Neuronal stem cell (in vitro differentiated cells): ENCODE data around the gene ENKUR.

ENCODE experiments used
- DNase-seq: peaks from one replicate; pipeline ENCODE4 v3.0.0-alpha.2; 2013; ENCODE audit warnings: low spot score
- H2AFZ ChIP-seq: one replicate; pipeline ENCODE4 v1.6.1; 2013; ENCODE audit warnings: mild to moderate bottlenecking, low read length, inconsistent platforms
- H2AK5ac ChIP-seq: 2 replicates; pipeline ENCODE4 v1.6.1; 2013; ENCODE audit warnings: low read depth, mild to moderate bottlenecking, inconsistent platforms, low read length, moderate library complexity, mixed read lengths
- H2BK120ac ChIP-seq: 2 replicates; pipeline ENCODE4 v1.6.1; 2013; ENCODE audit warnings: low read depth, mild to moderate bottlenecking, inconsistent platforms, low read length, moderate library complexity, mixed read lengths
- H2BK12ac ChIP-seq: one replicate; pipeline ENCODE4 v1.6.1; 2013; ENCODE audit warnings: low read length, inconsistent platforms
- H2BK15ac ChIP-seq: 2 replicates; pipeline ENCODE4 v1.6.1; 2013; ENCODE audit warnings: mild to moderate bottlenecking, low read length, inconsistent platforms, mixed read lengths
- H2BK5ac ChIP-seq: one replicate; pipeline ENCODE4 v1.6.1; 2013; ENCODE audit warnings: inconsistent platforms, mild to moderate bottlenecking, low read length, moderate library complexity
- H3K14ac ChIP-seq: one replicate; pipeline ENCODE4 v1.6.1; 2013; ENCODE audit warnings: low read length, inconsistent platforms
- H3K18ac ChIP-seq: 2 replicates; pipeline ENCODE4 v1.6.1; 2013; ENCODE audit warnings: low read length, inconsistent platforms
- H3K23ac ChIP-seq: 2 replicates; pipeline ENCODE4 v1.6.1; 2013; ENCODE audit warnings: low read depth, mild to moderate bottlenecking, mixed read lengths, low read length, inconsistent platforms; ENCODE audit not compliant: poor library complexity
- H3K27ac ChIP-seq: replicated peaks from 3 replicates; pipeline ENCODE4 v1.5.1; 2013; ENCODE audit warnings: low read length, inconsistent platforms
- H3K27me3 ChIP-seq, 3 experiments: 2 replicates each; pipeline ENCODE4 v1.6.1; 2013; ENCODE audit warnings: low read length in 3 of 3, mild to moderate bottlenecking in 2 of 3, inconsistent platforms in 1 of 3, low read depth in 1 of 3, mixed read lengths in 1 of 3, moderate library complexity in 1 of 3; ENCODE audit not compliant: control insufficient read depth in 3 of 3, insufficient read depth in 3 of 3
- H3K36me3 ChIP-seq, 2 donors: replicated peaks in 1 of 2; 2 replicates each; pipeline ENCODE4 v1.6.1; 2013; ENCODE audit warnings: low read length in 2 of 2; ENCODE audit not compliant: control insufficient read depth in 2 of 2, insufficient read depth in 2 of 2
- H3K4ac ChIP-seq: 2 replicates; pipeline ENCODE4 v1.6.1; 2013; ENCODE audit warnings: inconsistent platforms, mild to moderate bottlenecking, low read length, moderate library complexity
- H3K4me1 ChIP-seq, 2 donors: 1 replicate in 1 of 2; 2 replicates in 1 of 2; pipeline ENCODE4 v1.6.1; 2013; ENCODE audit warnings: low read length in 2 of 2, low read depth in 1 of 2; ENCODE audit not compliant: control insufficient read depth in 2 of 2, insufficient read depth in 1 of 2
- H3K4me2 ChIP-seq: one replicate; pipeline ENCODE4 v1.6.1; 2013; ENCODE audit warnings: mild to moderate bottlenecking, low read length, inconsistent platforms; ENCODE audit not compliant: insufficient read depth, poor library complexity, severe bottlenecking
- H3K4me3 ChIP-seq, 2 donors: 2 replicates each; pipeline ENCODE4 v1.5.1; 2013; ENCODE audit warnings: low read length in 2 of 2, mild to moderate bottlenecking in 2 of 2, inconsistent platforms in 1 of 2, moderate library complexity in 1 of 2
- H3K79me1 ChIP-seq: one replicate; pipeline ENCODE4 v1.6.1; 2013; ENCODE audit warnings: low read depth, mild to moderate bottlenecking, inconsistent platforms, low read length, moderate library complexity
- H3K9ac ChIP-seq: one replicate; pipeline ENCODE4 v1.6.1; 2013; ENCODE audit warnings: mild to moderate bottlenecking, low read depth, low read length, inconsistent platforms; ENCODE audit not compliant: poor library complexity
- H3K9me3 ChIP-seq, 2 donors: replicated peaks in 1 of 2; 2 replicates each; pipeline versions ENCODE3 to v1.6.1; 2013; ENCODE audit warnings: low read length in 2 of 2, mild to moderate bottlenecking in 2 of 2, inconsistent platforms in 1 of 2, low read depth in 1 of 2, mixed read lengths in 1 of 2, moderate library complexity in 1 of 2; ENCODE audit not compliant: control insufficient read depth in 2 of 2, insufficient read depth in 1 of 2
- H4K8ac ChIP-seq: one replicate; pipeline ENCODE4 v1.6.1; 2013; ENCODE audit warnings: low read depth, mild to moderate bottlenecking, inconsistent platforms, low read length, moderate library complexity
- H4K91ac ChIP-seq: one replicate; pipeline ENCODE4 v1.6.1; 2013; ENCODE audit warnings: low read length, low read depth, mild to moderate bottlenecking, inconsistent platforms; ENCODE audit not compliant: poor library complexity
- WGBS, 2 donors: extraction: QIAGEN DNeasy Blood & Tissue Kit; methylation state at CpG; one replicate each; pipeline ENCODE4 v1.1.7; 2013; ENCODE audit warnings: missing lambda C conversion rate in 2 of 2, mixed read lengths in 1 of 2; ENCODE audit not compliant: insufficient read length in 2 of 2, insufficient replicate concordance in 1 of 2; ENCODE audit errors: extremely low coverage in 2 of 2; 5-methylcytosine and 5-hydroxymethylcytosine counted together

ENKUR gene

DNA sequence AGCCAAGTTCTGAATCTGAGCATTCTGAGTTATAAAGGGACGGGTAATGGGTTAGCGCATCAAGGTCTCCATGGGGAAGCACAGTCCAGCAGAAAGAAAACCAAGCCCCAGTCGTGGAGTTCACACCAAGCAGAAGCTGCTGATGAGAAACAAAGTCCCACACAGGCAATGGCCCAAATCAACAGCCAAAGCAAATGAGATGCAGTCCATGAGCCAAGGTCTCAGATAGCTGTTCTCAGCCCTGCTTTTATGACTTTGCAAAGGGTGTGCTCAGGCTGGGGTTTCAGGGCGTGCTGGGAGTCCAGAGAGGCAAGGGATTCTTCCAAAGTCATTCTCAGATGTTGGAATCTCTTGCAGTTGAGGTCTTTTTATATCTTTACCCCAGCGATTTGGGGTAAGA lies 32.5 kb upstream of the ENKUR start:
- no peak overlapping the region for H3K4me2 ChIP-seq
- H3K27ac ChIP-seq = no peak overlapping the region
- no peaks in the 10 kb centered on the region for H3K4me1 ChIP-seq
- no peak overlapping the region for H2BK120ac ChIP-seq
- no peaks in the 10 kb centered on the region for H3K36me3 ChIP-seq
- no peaks in the 10 kb centered on the region for H3K79me1 ChIP-seq
- no peak for DNase-seq
- no peak overlapping the region for H3K23ac ChIP-seq
- no peak overlapping the region for H4K91ac ChIP-seq
- H3K14ac ChIP-seq = no peak overlapping the region
- H3K27me3 ChIP-seq = no peaks in the 10 kb centered on the region
- peaks cover 0 to 12% of the 10 kb centered on the region in 2 donors for H3K9me3 ChIP-seq
- H3K4ac ChIP-seq = no peak overlapping the region
- no peak overlapping the region for H3K9ac ChIP-seq
- H3K18ac ChIP-seq = no peak overlapping the region
- H4K8ac ChIP-seq = no peak overlapping the region
- no peak overlapping the region for H2AFZ ChIP-seq
- no peak overlapping the region for H2BK15ac ChIP-seq
- H2AK5ac ChIP-seq = no peak overlapping the region
- no peak overlapping the region for H3K4me3 ChIP-seq
- H2BK12ac ChIP-seq = no peak overlapping the region
- WGBS, 2 donors = no CpG with 5 or more reads among the region's 5 CpGs
- no peak overlapping the region for H2BK5ac ChIP-seq

DNA sequence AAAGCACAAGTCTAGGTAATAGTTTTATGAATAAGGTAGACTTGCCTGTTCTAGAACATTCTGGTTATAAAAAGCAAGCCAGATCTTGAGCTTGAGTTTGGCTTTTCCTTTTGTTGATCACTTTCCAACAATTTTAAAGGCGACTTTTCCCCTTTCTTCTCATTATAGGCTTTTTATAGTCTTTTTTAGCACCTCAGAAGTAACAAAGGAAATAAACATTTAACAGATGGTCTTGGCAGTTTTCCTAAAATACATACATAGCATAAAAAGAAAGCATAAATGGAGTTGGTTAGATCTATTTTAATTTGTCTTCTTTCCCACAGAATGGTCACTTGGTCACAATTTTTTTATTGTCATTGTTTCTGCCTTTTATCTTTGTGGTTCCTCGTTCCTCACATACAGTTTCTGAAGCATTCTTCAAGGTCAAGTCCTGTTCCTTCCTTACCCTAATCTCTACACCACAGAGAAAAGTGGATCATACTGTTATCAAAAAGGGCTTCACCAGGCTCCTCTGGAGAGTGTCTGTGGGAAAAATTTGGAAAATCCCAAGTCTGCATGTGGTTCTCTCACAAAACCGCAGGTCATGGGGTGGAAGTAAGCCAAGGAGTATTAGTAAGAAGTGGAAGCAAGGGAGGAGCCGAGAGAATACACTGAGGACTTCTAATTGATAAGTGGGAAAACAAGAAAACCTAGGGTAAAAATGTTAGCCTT lies 31.8 kb upstream of the ENKUR start:
- H3K4me3 ChIP-seq = no peak overlapping the region

GRCh38 chr10:25047088-25047487 lies 31.1 kb upstream of the ENKUR start:
- no peak overlapping the region for H3K4me3 ChIP-seq
- H3K4ac ChIP-seq = no peak overlapping the region
- no CpG with 5 or more reads among the region's 2 CpGs for WGBS, 2 donors
- no peaks in the 10 kb centered on the region for H3K4me1 ChIP-seq
- no peak overlapping the region for H2BK120ac ChIP-seq
- peaks cover 0 to 12% of the 10 kb centered on the region in 2 donors for H3K9me3 ChIP-seq
- no peak overlapping the region for H4K8ac ChIP-seq
- H3K79me1 ChIP-seq = no peaks in the 10 kb centered on the region
- no peak for DNase-seq
- no peak overlapping the region for H3K4me2 ChIP-seq
- no peaks in the 10 kb centered on the region for H3K27me3 ChIP-seq
- H3K27ac ChIP-seq = no peak overlapping the region
- H2BK12ac ChIP-seq = no peak overlapping the region
- no peak overlapping the region for H2BK5ac ChIP-seq
- H3K36me3 ChIP-seq = no peaks in the 10 kb centered on the region
- H2BK15ac ChIP-seq = no peak overlapping the region
- H2AK5ac ChIP-seq = no peak overlapping the region
- no peak overlapping the region for H2AFZ ChIP-seq
- no peak overlapping the region for H3K14ac ChIP-seq
- H3K9ac ChIP-seq = no peak overlapping the region
- H4K91ac ChIP-seq = no peak overlapping the region
- H3K23ac ChIP-seq = no peak overlapping the region
- H3K18ac ChIP-seq = no peak overlapping the region

More for the DNA sequence above, 31.8 kb upstream of the ENKUR start:
- no peaks in the 10 kb centered on the region for H3K79me1 ChIP-seq
- H2BK15ac ChIP-seq = no peak overlapping the region
- H3K27ac ChIP-seq = no peak overlapping the region
- no peaks in the 10 kb centered on the region for H3K27me3 ChIP-seq
- H4K8ac ChIP-seq = no peak overlapping the region
- no peak overlapping the region for H2BK120ac ChIP-seq
- no peak overlapping the region for H3K4ac ChIP-seq
- no peak overlapping the region for H2BK12ac ChIP-seq
- no peak overlapping the region for H2BK5ac ChIP-seq
- H4K91ac ChIP-seq = no peak overlapping the region
- no peak for DNase-seq
- no peak overlapping the region for H2AK5ac ChIP-seq
- no peaks in the 10 kb centered on the region for H3K36me3 ChIP-seq
- no peaks in the 10 kb centered on the region for H3K4me1 ChIP-seq
- no peak overlapping the region for H3K18ac ChIP-seq
- no CpG with 5 or more reads among the region's 4 CpGs for WGBS, 2 donors
- no peak overlapping the region for H3K4me2 ChIP-seq
- H3K9me3 ChIP-seq = peaks cover 0 to 12% of the 10 kb centered on the region in 2 donors
- H3K23ac ChIP-seq = no peak overlapping the region
- no peak overlapping the region for H3K14ac ChIP-seq
- H3K9ac ChIP-seq = no peak overlapping the region
- H2AFZ ChIP-seq = no peak overlapping the region

DNA sequence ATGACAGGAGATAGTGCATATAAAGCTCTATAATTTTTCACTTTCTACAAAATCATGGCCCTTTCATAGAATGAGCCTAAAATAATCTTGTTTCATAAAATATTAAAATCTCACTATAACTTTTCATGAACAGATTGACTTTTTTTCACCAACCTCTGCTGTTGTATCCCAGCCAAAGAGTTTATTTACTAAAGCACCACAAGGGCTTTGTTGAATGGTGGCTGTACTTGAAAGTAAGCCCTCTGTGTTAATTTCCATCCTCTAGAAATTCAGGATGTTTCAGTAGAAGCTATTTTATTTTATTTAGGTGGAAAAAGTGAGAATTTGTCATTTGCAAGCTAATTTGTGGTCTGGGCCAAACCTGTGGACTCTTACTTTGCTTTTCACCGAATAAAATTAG lies 30.7 kb upstream of the ENKUR start:
- no peak overlapping the region for H2BK15ac ChIP-seq
- no peak overlapping the region for H2BK120ac ChIP-seq
- no peak overlapping the region for H2AK5ac ChIP-seq
- no peak overlapping the region for H2BK12ac ChIP-seq
- H2AFZ ChIP-seq = no peak overlapping the region
- no peaks in the 10 kb centered on the region for H3K36me3 ChIP-seq
- H3K4me2 ChIP-seq = no peak overlapping the region
- no CpG with 5 or more reads among the region's 1 CpG for WGBS, 2 donors
- no peaks in the 10 kb centered on the region for H3K79me1 ChIP-seq
- no peak overlapping the region for H3K23ac ChIP-seq
- no peak overlapping the region for H2BK5ac ChIP-seq
- no peak overlapping the region for H3K27ac ChIP-seq
- no peaks in the 10 kb centered on the region for H3K27me3 ChIP-seq
- no peak overlapping the region for H4K91ac ChIP-seq
- H3K9ac ChIP-seq = no peak overlapping the region
- H3K4me1 ChIP-seq = no peaks in the 10 kb centered on the region
- no peak overlapping the region for H4K8ac ChIP-seq
- peaks cover 0 to 7% of the 10 kb centered on the region in 2 donors for H3K9me3 ChIP-seq
- no peak overlapping the region for H3K4ac ChIP-seq
- H3K18ac ChIP-seq = no peak overlapping the region
- no peak for DNase-seq
- H3K14ac ChIP-seq = no peak overlapping the region
- H3K4me3 ChIP-seq = no peak overlapping the region
